HEK293 (cell line): ENCODE measurements around the gene BRD3.

Experiments
- CTCF ChIA-PET: fragments of 350-600 bp; formaldehyde crosslinking; extraction: SDS; loops from one replicate; lab custom pipeline; 2021; ENCODE audit warnings: antibody characterized with exemption; lab: Yijun Ruan, JAX
- POLR2A ChIA-PET: fragments of 300-600 bp; formaldehyde crosslinking; extraction: SDS; loops from one replicate; lab custom pipeline; 2020; ENCODE audit warnings: antibody characterized with exemption, inconsistent platforms; lab: Yijun Ruan, JAX
- H3K27ac ChIP-seq: fragments of 200-500 bp; sonication (Bioruptor generic); 2 replicates; pipeline ENCODE4 v1.5.1; 2014; ENCODE audit warnings: low read depth, low read length, control low read depth, inconsistent platforms; ENCODE audit errors: extremely low read depth
- H3K36me3 ChIP-seq, 2 experiments: fragments of 200-500 bp in 1 of 2; sonication (Bioruptor generic) in 1 of 2; 1 replicate in 1 of 2; 2 replicates in 1 of 2; pipeline ENCODE4 v1.5.1; 2014 to 2017; ENCODE audit warnings: inconsistent platforms in 2 of 2, low read length in 2 of 2; ENCODE audit not compliant: control insufficient read depth in 2 of 2, insufficient read depth in 1 of 2
- H3K4me1 ChIP-seq: fragments of 200-500 bp; sonication (Bioruptor generic); 2 replicates; pipeline ENCODE4 v1.5.1; 2014; ENCODE audit warnings: mild to moderate bottlenecking, low read length, inconsistent platforms; ENCODE audit not compliant: control insufficient read depth, insufficient read depth
- H3K4me3 ChIP-seq: 2 replicates; pipeline ENCODE4 v1.5.1; 2011; ENCODE audit warnings: low read depth, mild to moderate bottlenecking, control low read depth, low read length, moderate library complexity
- H3K9me3 ChIP-seq: fragments of 200-500 bp; sonication (Bioruptor generic); 2 replicates; pipeline ENCODE4 v1.5.1; 2014; ENCODE audit warnings: low read depth, low read length, inconsistent platforms; ENCODE audit not compliant: control insufficient read depth, insufficient read depth
- EGR2 ChIP-seq: fragments of 450-650 bp; formaldehyde crosslinking; IDR thresholded peaks from 2 replicates; pipeline ENCODE4 v1.5.1; 2016; ENCODE audit warnings: low read depth, missing biosample characterization, missing genetic modification characterization
- GFI1B ChIP-seq: fragments of 450-650 bp; formaldehyde crosslinking; IDR thresholded peaks from 2 replicates; pipeline ENCODE4 v1.5.1; 2016; ENCODE audit warnings: missing biosample characterization, missing genetic modification characterization
- PRDM1 ChIP-seq: fragments of 450-650 bp; formaldehyde crosslinking; IDR thresholded peaks from 2 replicates; pipeline ENCODE4; 2016; ENCODE audit warnings: missing biosample characterization, missing genetic modification characterization
- REPIN1 ChIP-seq: fragments of 450-650 bp; formaldehyde crosslinking; IDR thresholded peaks from 2 replicates; pipeline ENCODE4 v1.5.1; 2017; ENCODE audit warnings: missing biosample characterization, missing genetic modification characterization, low read depth
- SP2 ChIP-seq: fragments of 450-650 bp; formaldehyde crosslinking; IDR thresholded peaks from 2 replicates; pipeline ENCODE4 v1.5.1; 2016; ENCODE audit warnings: missing biosample characterization, missing genetic modification characterization
- ZBTB21 ChIP-seq: fragments of 450-650 bp; formaldehyde crosslinking; IDR thresholded peaks from 2 replicates; pipeline ENCODE4 v1.5.1; 2017; ENCODE audit warnings: missing biosample characterization, missing genetic modification characterization
- ZBTB48 ChIP-seq: fragments of 450-650 bp; formaldehyde crosslinking; IDR thresholded peaks from 2 replicates; pipeline ENCODE4 v1.5.1; 2016; ENCODE audit warnings: missing biosample characterization, missing genetic modification characterization
- ZBTB8A ChIP-seq: fragments of 450-650 bp; formaldehyde crosslinking; IDR thresholded peaks from 2 replicates; pipeline ENCODE4 v1.5.1; 2016; ENCODE audit warnings: missing biosample characterization, missing genetic modification characterization
- ZIC2 ChIP-seq: fragments of 450-650 bp; formaldehyde crosslinking; IDR thresholded peaks from 2 replicates; pipeline ENCODE4 v1.5.1; 2016; ENCODE audit warnings: missing biosample characterization, missing genetic modification characterization
- ZNF157 ChIP-seq: fragments of 450-650 bp; formaldehyde crosslinking; IDR thresholded peaks from 2 replicates; pipeline ENCODE4 v1.5.1; 2016; ENCODE audit warnings: missing biosample characterization, missing genetic modification characterization
- ZNF174 ChIP-seq: fragments of 450-650 bp; formaldehyde crosslinking; IDR thresholded peaks from 2 replicates; pipeline ENCODE4 v1.5.0; 2017; ENCODE audit warnings: missing biosample characterization, mild to moderate bottlenecking, missing genetic modification characterization
- ZNF221 ChIP-seq: fragments of 450-650 bp; formaldehyde crosslinking; IDR thresholded peaks from 2 replicates; pipeline ENCODE4 v1.5.1; 2017; ENCODE audit warnings: missing biosample characterization, missing genetic modification characterization, borderline replicate concordance
- TF ChIP-seq, protein P1 (sequence below): fragments of 450-650 bp; formaldehyde crosslinking; IDR thresholded peaks from 2 replicates; pipeline ENCODE4 v1.5.1; 2016; ENCODE audit warnings: missing biosample characterization, missing genetic modification characterization
- TF ChIP-seq, protein P2 (sequence below): fragments of 450-650 bp; formaldehyde crosslinking; conservative IDR thresholded peaks from 2 replicates; pipeline ENCODE4 v1.5.1; 2016; ENCODE audit warnings: low read depth, missing biosample characterization, missing genetic modification characterization
- TF ChIP-seq, protein P3 (sequence below): fragments of 450-650 bp; formaldehyde crosslinking; IDR thresholded peaks from 2 replicates; pipeline ENCODE4 v1.5.1; 2017; ENCODE audit warnings: missing biosample characterization, missing genetic modification characterization
- TF ChIP-seq, protein P4 (sequence below): fragments of 450-650 bp; formaldehyde crosslinking; IDR thresholded peaks from 2 replicates; pipeline ENCODE4 v1.5.1; 2017; ENCODE audit warnings: missing biosample characterization, missing genetic modification characterization
- TF ChIP-seq, protein P5 (sequence below): fragments of 450-650 bp; formaldehyde crosslinking; IDR thresholded peaks from 2 replicates; pipeline ENCODE4 v1.5.1; 2016; ENCODE audit warnings: missing biosample characterization, missing genetic modification characterization, low read depth

The BRD3 gene

DNA sequence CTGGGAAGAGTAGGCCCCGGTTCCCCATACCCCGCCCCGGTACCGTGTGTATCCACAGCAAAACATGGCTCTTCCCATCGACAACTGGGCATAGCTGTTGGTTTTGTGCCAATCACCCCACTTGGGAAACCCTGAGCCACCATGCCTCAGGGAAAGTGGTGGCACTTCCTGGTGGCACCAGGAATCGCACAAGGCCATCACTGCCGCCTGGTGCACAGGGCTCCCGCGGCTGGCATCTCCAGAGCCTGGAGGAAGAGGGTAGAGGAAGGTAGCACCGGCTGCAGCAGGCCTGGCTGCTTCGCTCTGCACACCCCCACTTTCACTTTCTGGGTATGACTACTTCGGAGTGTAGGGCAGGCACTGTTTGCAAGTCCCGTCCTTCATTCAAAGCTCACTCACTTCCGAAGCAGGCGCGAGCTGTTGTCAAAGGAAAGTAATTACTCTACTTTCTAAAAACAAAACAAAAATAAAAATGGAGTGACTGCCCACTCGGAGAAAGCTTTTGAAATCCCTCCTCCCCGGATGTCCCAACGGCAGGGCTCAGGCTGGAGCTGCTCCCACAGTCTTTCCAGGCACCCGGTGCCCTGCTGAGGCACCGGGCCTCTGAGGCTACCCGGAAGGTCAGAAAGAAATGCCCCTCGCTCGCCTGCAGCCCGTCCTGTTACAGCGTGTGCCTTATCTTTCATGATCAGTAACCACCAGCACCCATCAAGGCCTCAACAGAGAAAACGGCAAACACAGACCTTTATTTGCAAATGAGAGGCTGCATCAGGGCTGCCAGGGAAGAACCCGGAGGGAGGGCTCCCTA lies 2.0 kb downstream of the BRD3 start:
- TF ChIP-seq ZBTB48 (tag by site-specific recombination) (peak; percentile 67; the same call in 1 of the 2 replicates), ZNF157 (tag by site-specific recombination) (no peak), ZIC2 (tag by site-specific recombination) (peak; percentile 27; the same call in 1 of the 2 replicates), EGR2 (tag by site-specific recombination) (no peak), ZNF221 (no peak), PRDM1 (tag by site-specific recombination) (peak; percentile 97), ZNF174 (tag by site-specific recombination) (no peak), SP2 (tag by site-specific recombination) (no peak), ZBTB21 (tag by site-specific recombination) (no peak), GFI1B (tag by site-specific recombination) (no peak), REPIN1 (tag by site-specific recombination) (no peak), ZBTB8A (tag by site-specific recombination) (peak; percentile 63)
- TF ChIP-seq, protein P1, sequence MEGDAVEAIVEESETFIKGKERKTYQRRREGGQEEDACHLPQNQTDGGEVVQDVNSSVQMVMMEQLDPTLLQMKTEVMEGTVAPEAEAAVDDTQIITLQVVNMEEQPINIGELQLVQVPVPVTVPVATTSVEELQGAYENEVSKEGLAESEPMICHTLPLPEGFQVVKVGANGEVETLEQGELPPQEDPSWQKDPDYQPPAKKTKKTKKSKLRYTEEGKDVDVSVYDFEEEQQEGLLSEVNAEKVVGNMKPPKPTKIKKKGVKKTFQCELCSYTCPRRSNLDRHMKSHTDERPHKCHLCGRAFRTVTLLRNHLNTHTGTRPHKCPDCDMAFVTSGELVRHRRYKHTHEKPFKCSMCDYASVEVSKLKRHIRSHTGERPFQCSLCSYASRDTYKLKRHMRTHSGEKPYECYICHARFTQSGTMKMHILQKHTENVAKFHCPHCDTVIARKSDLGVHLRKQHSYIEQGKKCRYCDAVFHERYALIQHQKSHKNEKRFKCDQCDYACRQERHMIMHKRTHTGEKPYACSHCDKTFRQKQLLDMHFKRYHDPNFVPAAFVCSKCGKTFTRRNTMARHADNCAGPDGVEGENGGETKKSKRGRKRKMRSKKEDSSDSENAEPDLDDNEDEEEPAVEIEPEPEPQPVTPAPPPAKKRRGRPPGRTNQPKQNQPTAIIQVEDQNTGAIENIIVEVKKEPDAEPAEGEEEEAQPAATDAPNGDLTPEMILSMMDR (tag by site-specific recombination), result no peak
- TF ChIP-seq, protein P2, sequence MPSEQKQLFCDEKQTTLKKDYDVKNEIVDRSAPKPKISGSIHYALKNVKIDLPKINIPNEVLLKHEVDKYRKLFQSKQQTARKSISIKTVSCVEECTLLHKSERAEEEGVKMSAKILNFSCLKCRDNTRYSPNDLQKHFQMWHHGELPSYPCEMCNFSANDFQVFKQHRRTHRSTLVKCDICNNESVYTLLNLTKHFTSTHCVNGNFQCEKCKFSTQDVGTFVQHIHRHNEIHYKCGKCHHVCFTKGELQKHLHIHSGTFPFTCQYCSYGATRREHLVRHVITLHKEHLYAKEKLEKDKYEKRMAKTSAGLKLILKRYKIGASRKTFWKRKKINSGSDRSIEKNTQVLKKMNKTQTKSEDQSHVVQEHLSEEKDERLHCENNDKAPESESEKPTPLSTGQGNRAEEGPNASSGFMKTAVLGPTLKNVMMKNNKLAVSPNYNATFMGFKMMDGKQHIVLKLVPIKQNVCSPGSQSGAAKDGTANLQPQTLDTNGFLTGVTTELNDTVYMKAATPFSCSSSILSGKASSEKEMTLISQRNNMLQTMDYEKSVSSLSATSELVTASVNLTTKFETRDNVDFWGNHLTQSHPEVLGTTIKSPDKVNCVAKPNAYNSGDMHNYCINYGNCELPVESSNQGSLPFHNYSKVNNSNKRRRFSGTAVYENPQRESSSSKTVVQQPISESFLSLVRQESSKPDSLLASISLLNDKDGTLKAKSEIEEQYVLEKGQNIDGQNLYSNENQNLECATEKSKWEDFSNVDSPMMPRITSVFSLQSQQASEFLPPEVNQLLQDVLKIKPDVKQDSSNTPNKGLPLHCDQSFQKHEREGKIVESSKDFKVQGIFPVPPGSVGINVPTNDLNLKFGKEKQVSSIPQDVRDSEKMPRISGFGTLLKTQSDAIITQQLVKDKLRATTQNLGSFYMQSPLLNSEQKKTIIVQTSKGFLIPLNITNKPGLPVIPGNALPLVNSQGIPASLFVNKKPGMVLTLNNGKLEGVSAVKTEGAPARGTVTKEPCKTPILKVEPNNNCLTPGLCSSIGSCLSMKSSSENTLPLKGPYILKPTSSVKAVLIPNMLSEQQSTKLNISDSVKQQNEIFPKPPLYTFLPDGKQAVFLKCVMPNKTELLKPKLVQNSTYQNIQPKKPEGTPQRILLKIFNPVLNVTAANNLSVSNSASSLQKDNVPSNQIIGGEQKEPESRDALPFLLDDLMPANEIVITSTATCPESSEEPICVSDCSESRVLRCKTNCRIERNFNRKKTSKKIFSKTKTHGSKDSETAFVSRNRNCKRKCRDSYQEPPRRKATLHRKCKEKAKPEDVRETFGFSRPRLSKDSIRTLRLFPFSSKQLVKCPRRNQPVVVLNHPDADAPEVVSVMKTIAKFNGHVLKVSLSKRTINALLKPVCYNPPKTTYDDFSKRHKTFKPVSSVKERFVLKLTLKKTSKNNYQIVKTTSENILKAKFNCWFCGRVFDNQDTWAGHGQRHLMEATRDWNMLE (tag by site-specific recombination), result no peak
- TF ChIP-seq, protein P3, sequence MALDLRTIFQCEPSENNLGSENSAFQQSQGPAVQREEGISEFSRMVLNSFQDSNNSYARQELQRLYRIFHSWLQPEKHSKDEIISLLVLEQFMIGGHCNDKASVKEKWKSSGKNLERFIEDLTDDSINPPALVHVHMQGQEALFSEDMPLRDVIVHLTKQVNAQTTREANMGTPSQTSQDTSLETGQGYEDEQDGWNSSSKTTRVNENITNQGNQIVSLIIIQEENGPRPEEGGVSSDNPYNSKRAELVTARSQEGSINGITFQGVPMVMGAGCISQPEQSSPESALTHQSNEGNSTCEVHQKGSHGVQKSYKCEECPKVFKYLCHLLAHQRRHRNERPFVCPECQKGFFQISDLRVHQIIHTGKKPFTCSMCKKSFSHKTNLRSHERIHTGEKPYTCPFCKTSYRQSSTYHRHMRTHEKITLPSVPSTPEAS (tag by site-specific recombination), result peak; percentile 38; the same call in 1 of the 2 replicates
- TF ChIP-seq, protein P4, sequence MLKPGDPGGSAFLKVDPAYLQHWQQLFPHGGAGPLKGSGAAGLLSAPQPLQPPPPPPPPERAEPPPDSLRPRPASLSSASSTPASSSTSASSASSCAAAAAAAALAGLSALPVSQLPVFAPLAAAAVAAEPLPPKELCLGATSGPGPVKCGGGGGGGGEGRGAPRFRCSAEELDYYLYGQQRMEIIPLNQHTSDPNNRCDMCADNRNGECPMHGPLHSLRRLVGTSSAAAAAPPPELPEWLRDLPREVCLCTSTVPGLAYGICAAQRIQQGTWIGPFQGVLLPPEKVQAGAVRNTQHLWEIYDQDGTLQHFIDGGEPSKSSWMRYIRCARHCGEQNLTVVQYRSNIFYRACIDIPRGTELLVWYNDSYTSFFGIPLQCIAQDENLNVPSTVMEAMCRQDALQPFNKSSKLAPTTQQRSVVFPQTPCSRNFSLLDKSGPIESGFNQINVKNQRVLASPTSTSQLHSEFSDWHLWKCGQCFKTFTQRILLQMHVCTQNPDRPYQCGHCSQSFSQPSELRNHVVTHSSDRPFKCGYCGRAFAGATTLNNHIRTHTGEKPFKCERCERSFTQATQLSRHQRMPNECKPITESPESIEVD (tag by site-specific recombination), result no peak
- TF ChIP-seq, protein P5, sequence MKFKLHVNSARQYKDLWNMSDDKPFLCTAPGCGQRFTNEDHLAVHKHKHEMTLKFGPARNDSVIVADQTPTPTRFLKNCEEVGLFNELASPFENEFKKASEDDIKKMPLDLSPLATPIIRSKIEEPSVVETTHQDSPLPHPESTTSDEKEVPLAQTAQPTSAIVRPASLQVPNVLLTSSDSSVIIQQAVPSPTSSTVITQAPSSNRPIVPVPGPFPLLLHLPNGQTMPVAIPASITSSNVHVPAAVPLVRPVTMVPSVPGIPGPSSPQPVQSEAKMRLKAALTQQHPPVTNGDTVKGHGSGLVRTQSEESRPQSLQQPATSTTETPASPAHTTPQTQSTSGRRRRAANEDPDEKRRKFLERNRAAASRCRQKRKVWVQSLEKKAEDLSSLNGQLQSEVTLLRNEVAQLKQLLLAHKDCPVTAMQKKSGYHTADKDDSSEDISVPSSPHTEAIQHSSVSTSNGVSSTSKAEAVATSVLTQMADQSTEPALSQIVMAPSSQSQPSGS (tag by site-specific recombination), result no peak
- H3K27ac ChIP-seq, result peak overlapping the region; percentile 92; the same call in 1 of the 2 replicates
- peaks cover 0 to 6% of the 10 kb centered on the region in 2 experiments; a peak in 2 of 3 replicates for H3K36me3 ChIP-seq
- H3K4me1 ChIP-seq, result no peaks in the 10 kb centered on the region
- POLR2A ChIA-PET, result interaction anchor here (0.7 to 0.9 kb wide), 2 partner anchors 15 to 69 kb away, joined by 3 read pairs; no protein-coding TSS in a partner anchor
- H3K9me3 ChIP-seq, result no peaks in the 10 kb centered on the region
- CTCF ChIA-PET, result interaction anchor here (1.2 kb wide), 1 partner anchor 33 kb away, joined by 3 read pairs; no protein-coding TSS in a partner anchor
- peak overlapping the region; percentile 50 for H3K4me3 ChIP-seq
